ENCODE results near the gene TOLLIP. TPM values are rescaled to one million over a fixed set of nuclear protein-coding genes. Genes with fewer than 3 reads are reported as not detected.

TOLLIP gene
- total RNA-seq, 1 experiment from 2014 or later: 32.3 TPM

GRCh38 chr11:1287928-1288327 is 21.5 kb downstream of the TOLLIP start:
- Mint-ChIP-seq H3K4me1 (no peaks in the 10 kb centered on the region), H3K36me3 (ENCODE audit: insufficient read depth in 1 of 3, low read depth in 3 of 3) (peaks cover 18 to 46% (median 39%) of the 10 kb centered on the region in 3 experiments; a peak in 6 of 7 replicates), H3K9me3 (peaks cover 0 to 5% of the 10 kb centered on the region in 2 experiments; a peak in 1 of 5 replicates), H3K27me3 (ENCODE audit: low read depth) (no peaks in the 10 kb centered on the region), H3K4me3 (no peak overlapping the region), H3K27ac (no peak overlapping the region)
- no peak overlapping the region for H2AFZ ChIP-seq (ENCODE audit: low read length)
- H2BK15ac ChIP-seq (ENCODE audit: low read depth, low read length): no peak overlapping the region
- no peak overlapping the region for H4K8ac ChIP-seq (replicated peaks; ENCODE audit: insufficient read length, low read depth, low read length)
- H3K9me3 ChIP-seq (ENCODE audit: control insufficient read depth, low read depth, low read length): no peaks in the 10 kb centered on the region
- no peaks in the 10 kb centered on the region for H4K20me1 ChIP-seq (ENCODE audit: control insufficient read depth, insufficient read depth, insufficient read length)
- DNase-seq: no peak
- no peaks in the 10 kb centered on the region for H3K79me2 ChIP-seq (ENCODE audit: insufficient read depth, low read length)
- H4K5ac ChIP-seq (ENCODE audit: insufficient read length, low read depth, low read length): no peak overlapping the region
- H3K27ac ChIP-seq (ENCODE audit: insufficient read length, low read depth, low read length): no peak overlapping the region
- H3K4ac ChIP-seq (ENCODE audit: low read depth, low read length): no peak overlapping the region
- H3K56ac ChIP-seq (ENCODE audit: insufficient read length, low read depth, low read length): no peak overlapping the region
- H3K4me1 ChIP-seq (ENCODE audit: insufficient read depth, low read length): no peaks in the 10 kb centered on the region
- no peak overlapping the region for H3K18ac ChIP-seq (ENCODE audit: insufficient read length, low read depth, low read length)
- no peak for TF ChIP-seq CTCF (conservative IDR thresholded peaks at IDR 0.05)
- no peaks in the 10 kb centered on the region for H3K23me2 ChIP-seq (ENCODE audit: insufficient read length, low read depth, low read length, poor library complexity, severe bottlenecking)
- H3K9ac ChIP-seq (ENCODE audit: extremely low read depth, insufficient read length, low read length): no peak overlapping the region
- H4K91ac ChIP-seq (ENCODE audit: insufficient read length, low read depth, low read length): no peak overlapping the region
- H3K14ac ChIP-seq (ENCODE audit: insufficient read depth, low read length): no peak overlapping the region
- no peak overlapping the region for H2BK5ac ChIP-seq (ENCODE audit: insufficient read length, low read length)
- no peak overlapping the region for H2BK12ac ChIP-seq (ENCODE audit: insufficient read length, low read depth, low read length)
- H3T11ph ChIP-seq (ENCODE audit: low read length): no peak overlapping the region
- no peaks in the 10 kb centered on the region for H3K27me3 ChIP-seq (ENCODE audit: insufficient read depth, low read length)
- no peak overlapping the region for H3K23ac ChIP-seq (ENCODE audit: insufficient read length, low read depth, low read length)
- H3K79me1 ChIP-seq (ENCODE audit: insufficient read depth, low read depth, low read length, poor library complexity, severe bottlenecking): no peaks in the 10 kb centered on the region
- no peak overlapping the region for H2BK20ac ChIP-seq (ENCODE audit: low read depth, low read length, poor library complexity, severe bottlenecking)
- no peak overlapping the region for H2AK5ac ChIP-seq (ENCODE audit: insufficient read length, low read length)
- H3K4me2 ChIP-seq (ENCODE audit: insufficient read depth, insufficient read length, low read length): no peak overlapping the region
- no CpG with 5 or more reads among the region's 9 CpGs for WGBS (ENCODE audit: extremely low coverage, insufficient read length, low lambda C conversion rate)
- no peak overlapping the region for H2BK120ac ChIP-seq (ENCODE audit: low read depth, low read length, poor library complexity, severe bottlenecking)

Data from H9 (cell line).